HEK293T (cell line): ENCODE measurements around the gene UNCX.

Experiments used
- CTCF ChIA-PET: fragments of 350-600 bp; formaldehyde crosslinking; extraction: SDS; loops from one replicate; lab custom pipeline; 2021; ENCODE audit warnings: antibody characterized with exemption, inconsistent platforms; lab: Yijun Ruan, JAX
- POLR2A ChIA-PET: fragments of 350-600 bp; formaldehyde crosslinking; extraction: SDS; loops from one replicate; lab custom pipeline; 2020; ENCODE audit warnings: antibody characterized with exemption, inconsistent platforms; lab: Yijun Ruan, JAX
- DNase-seq: peaks from one replicate; pipeline ENCODE4 v3.0.0; 2012; ENCODE audit warnings: mixed read lengths; ENCODE audit errors: extremely low spot score
- BHLHE40 ChIP-seq: fragments of 450-650 bp; IDR thresholded peaks from 2 replicates; pipeline ENCODE4 v1.6.1; 2016; ENCODE audit warnings: mild to moderate bottlenecking, moderate library complexity, borderline replicate concordance
- CTBP1 ChIP-seq: fragments of 450-650 bp; IDR thresholded peaks from 2 replicates; pipeline ENCODE4 v1.6.1; 2016; ENCODE audit warnings: borderline replicate concordance
- ELF4 ChIP-seq: fragments of 450-650 bp; IDR thresholded peaks from 2 replicates; pipeline ENCODE4 v1.6.1; 2017; ENCODE audit warnings: antibody characterized with exemption
- FOXK2 ChIP-seq: fragments of 450-650 bp; IDR thresholded peaks from 2 replicates; pipeline ENCODE4 v1.6.1; 2016; ENCODE audit warnings: mild to moderate bottlenecking
- FOXM1 ChIP-seq: fragments of 450-650 bp; IDR thresholded peaks from 2 replicates; pipeline ENCODE4 v1.6.1; 2017; ENCODE audit warnings: mild to moderate bottlenecking, borderline replicate concordance
- HDGF ChIP-seq: fragments of 450-650 bp; IDR thresholded peaks from 2 replicates; pipeline ENCODE4 v1.6.1; 2017; ENCODE audit warnings: antibody characterized with exemption, borderline replicate concordance
- L3MBTL2 ChIP-seq: fragments of 450-650 bp; conservative IDR thresholded peaks from 2 replicates; pipeline ENCODE4 v1.6.1; 2016; ENCODE audit warnings: mild to moderate bottlenecking
- LEF1 ChIP-seq: fragments of 450-650 bp; IDR thresholded peaks from 2 replicates; pipeline ENCODE4 v1.6.1; 2017; ENCODE audit warnings: mild to moderate bottlenecking, borderline replicate concordance
- NFRKB ChIP-seq: fragments of 450-650 bp; IDR thresholded peaks from 2 replicates; pipeline ENCODE4 v1.6.1; 2016; ENCODE audit warnings: mild to moderate bottlenecking, moderate library complexity
- SP1 ChIP-seq: fragments of 450-650 bp; IDR thresholded peaks from 2 replicates; pipeline ENCODE4 v1.6.1; 2017
- SUZ12 ChIP-seq: fragments of 450-650 bp; IDR thresholded peaks from 2 replicates; pipeline ENCODE4 v1.6.1; 2016; ENCODE audit warnings: mild to moderate bottlenecking
- TARDBP ChIP-seq: fragments of 450-650 bp; IDR thresholded peaks from 2 replicates; pipeline ENCODE4 v1.6.1; 2016
- ZNF384 ChIP-seq: fragments of 450-650 bp; IDR thresholded peaks from 2 replicates; pipeline ENCODE4 v1.6.1; 2016
- TF ChIP-seq, protein P1 (sequence below): fragments of 450-650 bp; IDR thresholded peaks from 2 replicates; pipeline ENCODE4 v1.6.1; 2016

UNCX gene

DNA sequence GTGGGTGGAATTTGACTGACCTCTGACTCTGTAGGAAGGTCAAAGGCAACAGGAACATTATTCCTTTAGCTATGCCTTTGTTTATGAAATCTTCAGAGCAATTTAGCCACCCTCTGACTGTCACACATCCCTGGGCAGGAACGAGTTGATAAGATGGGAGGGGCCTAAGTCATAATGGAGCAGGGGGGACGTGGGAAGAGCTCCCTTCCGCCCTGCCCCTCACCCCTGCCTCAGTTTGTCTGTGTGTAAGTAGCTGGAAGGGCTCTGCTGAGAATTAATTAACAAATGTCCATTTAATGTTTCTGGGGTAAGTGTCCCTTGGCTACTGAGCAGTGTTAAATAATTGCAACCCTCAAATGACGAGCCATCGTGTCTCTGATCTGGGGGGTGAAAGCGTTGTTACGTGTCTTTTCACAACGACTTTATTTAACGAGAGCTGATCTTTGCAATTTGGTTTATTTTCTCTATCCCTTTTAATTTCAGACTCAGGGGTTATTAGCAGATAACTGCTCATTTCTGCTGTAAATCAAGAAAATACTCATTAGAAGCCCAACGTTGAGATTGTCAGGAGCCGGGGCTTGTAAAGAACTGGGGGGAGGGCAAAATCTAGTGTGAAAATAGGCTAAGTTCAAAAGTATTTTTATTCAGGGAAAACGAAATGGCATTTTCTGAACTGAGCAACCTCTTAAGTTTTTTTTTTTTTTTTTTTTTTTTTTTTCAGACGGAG, 12.5 kb upstream of the UNCX start:
- DNase-seq, result no peak
- CTCF ChIA-PET, result interaction anchor here (0.6 to 2.3 kb wide), 4 partner anchors 10 to 142 kb away, joined by 3 to 6 read pairs (median 4); no protein-coding TSS in a partner anchor
- TF ChIP-seq NFRKB (no peak), TARDBP (no peak), FOXM1 (no peak)
- POLR2A ChIA-PET, result no interaction called here

DNA sequence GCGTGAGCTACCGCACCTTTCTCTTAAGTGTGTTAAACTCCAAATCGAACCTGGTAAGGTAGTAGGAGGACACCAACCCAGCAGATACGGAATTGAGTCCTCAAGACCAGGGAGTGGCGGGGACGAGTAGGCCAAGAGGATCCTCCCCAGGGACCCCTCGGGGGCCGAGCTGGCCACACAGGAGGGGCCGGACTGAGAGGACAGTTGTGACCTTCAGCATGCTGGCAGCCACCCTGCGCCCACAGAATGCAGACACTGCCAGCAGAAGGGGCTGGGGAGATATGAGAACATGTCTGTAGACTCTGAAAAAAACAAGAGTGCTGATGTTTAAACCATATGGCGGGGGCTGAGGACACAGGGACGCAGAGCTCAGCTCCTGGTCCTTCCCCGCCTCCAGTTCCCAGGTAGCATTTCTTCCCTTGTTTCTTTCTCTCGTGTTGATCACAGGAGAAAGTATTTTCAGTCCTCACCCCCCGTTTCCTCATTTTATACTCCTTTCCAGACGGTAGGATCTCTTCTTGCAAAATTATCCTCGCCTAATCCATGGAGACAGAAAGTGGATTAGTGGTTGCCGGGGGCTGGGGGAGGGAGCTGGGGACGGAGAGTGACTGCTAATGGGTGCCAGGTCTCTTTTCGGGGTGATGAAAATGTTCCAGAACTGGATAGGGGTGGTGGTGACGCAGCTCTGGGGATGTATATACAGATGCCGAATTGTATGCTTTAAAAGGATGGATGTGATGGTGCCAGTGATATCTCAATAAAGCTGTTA, 11.5 kb upstream of the UNCX start:
- POLR2A ChIA-PET, result no interaction called here
- TF ChIP-seq, protein P1, sequence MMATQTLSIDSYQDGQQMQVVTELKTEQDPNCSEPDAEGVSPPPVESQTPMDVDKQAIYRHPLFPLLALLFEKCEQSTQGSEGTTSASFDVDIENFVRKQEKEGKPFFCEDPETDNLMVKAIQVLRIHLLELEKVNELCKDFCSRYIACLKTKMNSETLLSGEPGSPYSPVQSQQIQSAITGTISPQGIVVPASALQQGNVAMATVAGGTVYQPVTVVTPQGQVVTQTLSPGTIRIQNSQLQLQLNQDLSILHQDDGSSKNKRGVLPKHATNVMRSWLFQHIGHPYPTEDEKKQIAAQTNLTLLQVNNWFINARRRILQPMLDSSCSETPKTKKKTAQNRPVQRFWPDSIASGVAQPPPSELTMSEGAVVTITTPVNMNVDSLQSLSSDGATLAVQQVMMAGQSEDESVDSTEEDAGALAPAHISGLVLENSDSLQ, result no peak
- TF ChIP-seq HDGF, result no peak
- no peak for DNase-seq
- CTCF ChIA-PET, result no interaction called here

DNA sequence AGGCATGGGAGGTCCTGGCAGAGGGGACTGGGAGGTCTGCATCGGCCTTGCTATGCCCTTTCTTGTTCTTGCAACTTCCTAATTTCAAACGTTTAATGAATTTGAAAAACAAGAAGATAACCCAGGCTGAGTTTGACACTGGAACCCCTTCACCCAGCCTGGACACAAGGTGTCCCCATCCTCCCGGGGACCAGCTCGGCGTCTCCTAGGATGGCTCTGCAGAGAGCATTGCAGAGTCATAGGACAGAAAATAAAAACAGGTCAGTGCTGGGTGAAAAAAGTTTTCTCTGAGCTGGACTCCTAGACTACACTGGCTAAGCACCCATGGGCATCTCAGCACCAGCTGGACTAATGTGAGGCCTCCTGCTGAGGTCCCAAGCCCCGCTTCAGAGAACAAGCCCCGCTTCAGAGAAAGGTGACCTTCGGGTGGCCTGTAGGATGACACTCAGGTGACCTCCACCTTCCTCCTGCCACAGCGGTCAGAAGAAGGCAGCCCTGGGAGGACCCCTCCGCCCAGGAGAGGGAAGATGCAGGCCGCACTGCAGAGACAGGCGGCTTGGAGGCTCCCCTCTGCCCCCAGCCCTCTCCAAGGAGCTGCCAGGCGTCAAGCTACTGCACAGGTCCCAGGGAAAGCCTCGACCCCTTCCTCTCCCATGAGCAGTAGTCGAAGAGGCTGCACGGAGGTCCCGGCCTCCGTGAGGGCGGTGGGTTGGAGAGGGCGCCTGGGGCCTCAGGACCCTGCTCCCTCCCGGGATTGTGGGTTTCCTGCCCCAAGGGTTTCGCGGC, 9.3 kb upstream of the UNCX start:
- POLR2A ChIA-PET, result no interaction called here

DNA sequence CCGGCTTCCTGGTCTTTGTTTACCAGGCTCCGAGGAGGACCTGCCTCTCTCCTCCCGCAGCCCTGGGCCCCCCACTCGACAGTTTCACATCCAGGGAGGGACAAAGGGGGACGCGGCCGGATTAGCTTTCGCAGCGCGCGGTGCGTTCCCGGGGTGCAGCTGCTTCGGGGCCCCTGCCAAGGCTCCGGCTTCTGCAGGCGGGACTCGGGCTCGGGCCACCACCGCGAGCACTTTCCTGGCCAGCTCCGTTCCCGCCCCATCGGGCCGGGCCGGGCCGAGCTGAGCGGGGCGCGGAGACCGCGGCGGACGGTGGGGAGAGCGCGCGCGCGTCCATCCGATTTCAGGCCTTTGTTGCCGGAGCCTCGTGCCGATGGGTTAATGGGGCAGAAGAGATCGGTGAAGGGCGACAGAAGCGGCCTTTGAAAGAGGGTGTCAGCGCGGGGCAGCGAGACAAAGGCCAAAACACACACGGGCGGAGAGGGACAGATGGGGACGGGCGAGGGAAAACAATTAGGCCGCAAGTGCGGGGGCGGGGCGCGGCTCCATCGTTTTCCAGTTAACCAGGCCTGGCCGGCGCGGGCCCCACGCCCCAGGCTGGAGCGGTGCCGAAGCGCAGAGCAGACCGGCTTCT, 8.5 kb upstream of the UNCX start:
- TF ChIP-seq NFRKB (no peak), FOXM1 (no peak), SP1 (no peak), CTBP1 (no peak), LEF1 (no peak), FOXK2 (no peak), SUZ12 (no peak), ELF4 (no peak), HDGF (no peak)
- POLR2A ChIA-PET, result no interaction called here
- CTCF ChIA-PET, result no interaction called here
- DNase-seq, result no peak

More for the DNA sequence above, 9.3 kb upstream of the UNCX start:
- TF ChIP-seq SUZ12 (no peak), L3MBTL2 (no peak)
- DNase-seq, result no peak
- CTCF ChIA-PET, result no interaction called here

DNA sequence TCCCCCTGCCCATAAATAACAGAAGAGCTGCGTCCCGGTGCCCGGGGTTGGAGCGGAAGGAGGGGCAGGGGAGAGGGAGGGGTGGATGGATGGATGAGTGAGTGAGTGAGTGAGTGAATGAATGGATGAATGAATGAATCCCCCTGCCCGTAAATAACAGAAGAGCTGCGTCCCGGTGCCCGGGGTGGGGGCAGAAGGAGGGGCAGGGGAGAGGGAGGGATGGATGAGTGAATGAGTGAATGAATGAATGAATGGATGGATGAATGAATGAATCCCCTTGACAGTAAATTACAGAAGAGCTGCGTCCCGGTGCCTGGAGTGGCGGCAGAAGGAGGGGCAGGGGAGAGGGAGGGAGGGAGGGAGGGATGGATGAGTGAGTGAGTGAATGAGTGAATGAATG, 7.6 kb upstream of the UNCX start:
- no peak for DNase-seq
- TF ChIP-seq FOXM1 (no peak), SP1 (no peak), TARDBP (no peak), HDGF (no peak), L3MBTL2 (no peak), ELF4 (no peak)
- TF ChIP-seq, protein P1, result no peak
- ChIA-PET POLR2A (no interaction called here), CTCF (no interaction called here)

DNA sequence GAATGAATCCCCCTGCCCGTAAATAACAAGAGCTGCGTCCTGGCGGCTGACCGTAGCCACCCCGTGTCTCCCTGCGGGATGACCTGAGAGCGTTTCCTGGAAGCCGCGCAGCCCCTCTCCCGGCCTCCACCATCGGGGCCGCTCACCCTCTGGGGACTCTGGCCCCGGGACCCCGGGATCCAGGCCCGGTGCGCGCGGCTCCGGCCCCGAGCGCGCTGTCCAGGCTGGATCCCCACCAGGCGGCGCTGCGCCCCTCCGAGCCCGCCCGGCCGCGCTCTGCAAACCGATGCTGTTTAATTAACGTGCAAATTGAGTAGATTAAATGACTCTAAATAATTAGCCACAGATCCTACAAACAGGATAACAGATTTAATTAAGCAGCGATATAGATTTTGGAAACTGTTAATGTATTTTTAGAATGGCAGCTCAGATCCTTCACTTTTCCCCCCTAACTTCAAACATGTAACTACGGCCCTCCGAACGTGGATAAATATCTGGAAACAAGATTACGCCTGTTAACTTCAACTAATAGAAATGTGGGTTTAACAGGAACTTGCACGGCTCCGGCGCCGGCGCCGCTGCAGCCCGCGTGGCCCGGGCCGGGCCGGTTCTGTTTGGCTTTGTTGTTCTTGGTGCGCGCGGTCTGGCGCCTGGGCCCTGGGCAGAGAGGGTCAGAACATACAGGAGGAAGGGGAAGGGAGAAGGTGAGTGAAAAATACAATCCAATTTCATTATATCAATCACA, 7.1 kb upstream of the UNCX start:
- POLR2A ChIA-PET, result no interaction called here
- DNase-seq, result peak; percentile 77
- no peak for TF ChIP-seq ZNF384
- TF ChIP-seq CTBP1, result no peak
- TF ChIP-seq L3MBTL2, result no peak
- TF ChIP-seq SP1, result no peak
- TF ChIP-seq LEF1, result no peak
- TF ChIP-seq FOXK2, result no peak
- no peak for TF ChIP-seq BHLHE40
- CTCF ChIA-PET, result no interaction called here
